HL-60 (cell line): ENCODE results near the gene SMAP2.

ENCODE experiments used
- POLR2AphosphoS5 ChIP-seq: IDR thresholded peaks from 2 replicates; pipeline ENCODE4 v1.6.1; 2012; ENCODE audit warnings: low read depth
- TF ChIP-seq, protein P1 (sequence below): IDR thresholded peaks from one replicate; pipeline ENCODE4 v1.5.1; 2011; ENCODE audit warnings: low read length, control low read depth, inconsistent platforms; ENCODE audit not compliant: insufficient read depth
- TF ChIP-seq, protein P2 (sequence below): IDR thresholded peaks from 2 replicates; pipeline ENCODE4 v1.6.1; 2012; ENCODE audit warnings: low read depth; ENCODE audit not compliant: insufficient replicate concordance

DNA sequence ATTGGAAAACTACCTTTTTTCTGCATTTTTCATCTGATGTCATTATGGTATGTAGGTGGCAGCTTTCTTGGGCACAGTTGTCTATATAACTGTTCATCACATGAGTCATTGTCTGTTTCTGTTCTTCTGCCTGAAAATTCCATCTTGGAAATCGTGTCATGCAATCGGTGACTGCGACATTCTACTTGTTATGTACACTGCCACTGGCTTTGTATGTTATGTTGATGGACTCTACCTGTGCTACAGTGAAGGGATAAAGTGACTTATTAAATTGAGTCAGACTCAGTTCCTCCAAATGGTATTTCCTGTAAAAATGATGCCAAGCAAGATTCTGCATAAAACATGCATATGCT lies 8.6 kb downstream of the SMAP2 start:
- TF ChIP-seq POLR2AphosphoS5 = no peak
- TF ChIP-seq, protein P1, sequence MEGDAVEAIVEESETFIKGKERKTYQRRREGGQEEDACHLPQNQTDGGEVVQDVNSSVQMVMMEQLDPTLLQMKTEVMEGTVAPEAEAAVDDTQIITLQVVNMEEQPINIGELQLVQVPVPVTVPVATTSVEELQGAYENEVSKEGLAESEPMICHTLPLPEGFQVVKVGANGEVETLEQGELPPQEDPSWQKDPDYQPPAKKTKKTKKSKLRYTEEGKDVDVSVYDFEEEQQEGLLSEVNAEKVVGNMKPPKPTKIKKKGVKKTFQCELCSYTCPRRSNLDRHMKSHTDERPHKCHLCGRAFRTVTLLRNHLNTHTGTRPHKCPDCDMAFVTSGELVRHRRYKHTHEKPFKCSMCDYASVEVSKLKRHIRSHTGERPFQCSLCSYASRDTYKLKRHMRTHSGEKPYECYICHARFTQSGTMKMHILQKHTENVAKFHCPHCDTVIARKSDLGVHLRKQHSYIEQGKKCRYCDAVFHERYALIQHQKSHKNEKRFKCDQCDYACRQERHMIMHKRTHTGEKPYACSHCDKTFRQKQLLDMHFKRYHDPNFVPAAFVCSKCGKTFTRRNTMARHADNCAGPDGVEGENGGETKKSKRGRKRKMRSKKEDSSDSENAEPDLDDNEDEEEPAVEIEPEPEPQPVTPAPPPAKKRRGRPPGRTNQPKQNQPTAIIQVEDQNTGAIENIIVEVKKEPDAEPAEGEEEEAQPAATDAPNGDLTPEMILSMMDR = no peak
- TF ChIP-seq, protein P2, sequence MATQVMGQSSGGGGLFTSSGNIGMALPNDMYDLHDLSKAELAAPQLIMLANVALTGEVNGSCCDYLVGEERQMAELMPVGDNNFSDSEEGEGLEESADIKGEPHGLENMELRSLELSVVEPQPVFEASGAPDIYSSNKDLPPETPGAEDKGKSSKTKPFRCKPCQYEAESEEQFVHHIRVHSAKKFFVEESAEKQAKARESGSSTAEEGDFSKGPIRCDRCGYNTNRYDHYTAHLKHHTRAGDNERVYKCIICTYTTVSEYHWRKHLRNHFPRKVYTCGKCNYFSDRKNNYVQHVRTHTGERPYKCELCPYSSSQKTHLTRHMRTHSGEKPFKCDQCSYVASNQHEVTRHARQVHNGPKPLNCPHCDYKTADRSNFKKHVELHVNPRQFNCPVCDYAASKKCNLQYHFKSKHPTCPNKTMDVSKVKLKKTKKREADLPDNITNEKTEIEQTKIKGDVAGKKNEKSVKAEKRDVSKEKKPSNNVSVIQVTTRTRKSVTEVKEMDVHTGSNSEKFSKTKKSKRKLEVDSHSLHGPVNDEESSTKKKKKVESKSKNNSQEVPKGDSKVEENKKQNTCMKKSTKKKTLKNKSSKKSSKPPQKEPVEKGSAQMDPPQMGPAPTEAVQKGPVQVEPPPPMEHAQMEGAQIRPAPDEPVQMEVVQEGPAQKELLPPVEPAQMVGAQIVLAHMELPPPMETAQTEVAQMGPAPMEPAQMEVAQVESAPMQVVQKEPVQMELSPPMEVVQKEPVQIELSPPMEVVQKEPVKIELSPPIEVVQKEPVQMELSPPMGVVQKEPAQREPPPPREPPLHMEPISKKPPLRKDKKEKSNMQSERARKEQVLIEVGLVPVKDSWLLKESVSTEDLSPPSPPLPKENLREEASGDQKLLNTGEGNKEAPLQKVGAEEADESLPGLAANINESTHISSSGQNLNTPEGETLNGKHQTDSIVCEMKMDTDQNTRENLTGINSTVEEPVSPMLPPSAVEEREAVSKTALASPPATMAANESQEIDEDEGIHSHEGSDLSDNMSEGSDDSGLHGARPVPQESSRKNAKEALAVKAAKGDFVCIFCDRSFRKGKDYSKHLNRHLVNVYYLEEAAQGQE = no peak
